Neural progenitor cell (in vitro differentiated cells): ENCODE data around the gene POLR2H.

Experiments
- EZH2 ChIP-seq: fragments of 200-600 bp; sonication (generic); IDR thresholded peaks from 2 replicates; pipeline ENCODE4 v1.6.1; 2017; ENCODE audit warnings: antibody characterized with exemption, mild to moderate bottlenecking, moderate library complexity
- TF ChIP-seq, protein P1 (sequence below): fragments of 200-600 bp; sonication (generic); IDR thresholded peaks from 2 replicates; pipeline ENCODE4 v1.5.1; 2017; ENCODE audit warnings: antibody characterized with exemption, mild to moderate bottlenecking

DNA sequence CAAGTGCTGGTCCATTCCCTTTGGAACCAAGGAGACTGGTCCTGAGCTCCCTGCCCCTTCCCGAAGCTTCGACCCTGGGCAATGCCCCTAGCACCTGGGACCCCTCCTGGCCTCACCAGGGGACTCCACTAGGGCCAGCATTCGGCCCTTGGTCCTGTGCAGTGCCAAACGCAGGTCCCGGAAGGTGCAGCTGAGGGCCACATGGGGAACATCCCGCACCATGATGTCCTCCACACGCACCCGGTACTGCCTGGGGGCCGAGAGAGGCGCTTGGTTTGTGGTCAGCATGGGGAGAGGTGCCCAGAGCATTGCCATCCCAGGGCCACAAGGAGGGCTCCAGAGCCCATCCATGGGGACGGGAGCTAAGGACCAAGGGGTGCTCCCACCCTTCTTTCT lies 8.0 kb upstream of the POLR2H start:
- TF ChIP-seq, protein P1, sequence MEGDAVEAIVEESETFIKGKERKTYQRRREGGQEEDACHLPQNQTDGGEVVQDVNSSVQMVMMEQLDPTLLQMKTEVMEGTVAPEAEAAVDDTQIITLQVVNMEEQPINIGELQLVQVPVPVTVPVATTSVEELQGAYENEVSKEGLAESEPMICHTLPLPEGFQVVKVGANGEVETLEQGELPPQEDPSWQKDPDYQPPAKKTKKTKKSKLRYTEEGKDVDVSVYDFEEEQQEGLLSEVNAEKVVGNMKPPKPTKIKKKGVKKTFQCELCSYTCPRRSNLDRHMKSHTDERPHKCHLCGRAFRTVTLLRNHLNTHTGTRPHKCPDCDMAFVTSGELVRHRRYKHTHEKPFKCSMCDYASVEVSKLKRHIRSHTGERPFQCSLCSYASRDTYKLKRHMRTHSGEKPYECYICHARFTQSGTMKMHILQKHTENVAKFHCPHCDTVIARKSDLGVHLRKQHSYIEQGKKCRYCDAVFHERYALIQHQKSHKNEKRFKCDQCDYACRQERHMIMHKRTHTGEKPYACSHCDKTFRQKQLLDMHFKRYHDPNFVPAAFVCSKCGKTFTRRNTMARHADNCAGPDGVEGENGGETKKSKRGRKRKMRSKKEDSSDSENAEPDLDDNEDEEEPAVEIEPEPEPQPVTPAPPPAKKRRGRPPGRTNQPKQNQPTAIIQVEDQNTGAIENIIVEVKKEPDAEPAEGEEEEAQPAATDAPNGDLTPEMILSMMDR: no peak
- no peak for TF ChIP-seq EZH2
